ENCODE data around the gene ZNF197. TPM values are rescaled to one million over a fixed set of nuclear protein-coding genes. Genes with fewer than 3 reads are reported as not detected.

The ZNF197 gene
- total RNA-seq, 1 donor = 17.7 TPM

DNA sequence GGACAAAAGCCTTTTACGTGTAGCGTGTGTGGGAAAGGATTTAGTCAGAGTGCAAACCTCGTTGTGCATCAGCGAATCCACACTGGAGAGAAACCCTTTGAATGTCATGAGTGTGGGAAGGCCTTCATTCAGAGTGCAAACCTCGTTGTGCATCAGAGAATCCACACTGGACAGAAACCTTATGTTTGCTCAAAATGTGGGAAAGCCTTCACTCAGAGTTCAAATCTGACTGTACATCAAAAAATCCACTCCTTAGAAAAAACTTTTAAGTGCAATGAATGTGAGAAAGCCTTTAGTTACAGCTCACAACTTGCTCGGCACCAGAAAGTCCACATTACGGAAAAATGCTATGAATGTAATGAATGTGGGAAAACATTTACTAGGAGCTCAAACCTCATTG lies 34.2 kb downstream of the ZNF197 start:
- Histone ChIP-seq H3K36me3 (ENCODE audit: insufficient read depth, low read length) (peaks cover 70% of the 10 kb centered on the region), H3K9me3 (ENCODE audit: low read depth, low read length) (peaks cover 41% of the 10 kb centered on the region)
- no peak for TF ChIP-seq CTCF (IDR thresholded peaks at IDR 0.05; ENCODE audit: extremely low read depth, low read depth, low read length)

DNA sequence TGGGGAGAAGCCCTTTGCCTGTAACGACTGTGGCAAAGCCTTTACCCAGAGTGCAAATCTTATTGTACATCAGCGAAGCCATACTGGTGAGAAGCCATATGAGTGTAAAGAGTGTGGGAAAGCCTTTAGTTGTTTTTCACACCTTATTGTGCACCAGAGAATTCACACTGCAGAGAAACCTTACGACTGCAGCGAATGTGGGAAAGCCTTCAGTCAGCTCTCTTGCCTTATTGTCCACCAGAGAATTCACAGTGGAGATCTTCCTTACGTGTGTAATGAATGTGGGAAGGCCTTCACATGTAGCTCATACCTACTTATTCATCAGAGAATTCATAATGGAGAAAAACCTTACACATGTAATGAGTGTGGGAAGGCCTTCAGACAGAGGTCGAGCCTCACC lies 34.6 kb downstream of the ZNF197 start:
- H3K4me2 ChIP-seq (ENCODE audit: insufficient read depth, low read length) = no peak overlapping the region

More for the DNA sequence above, 34.2 kb downstream of the ZNF197 start:
- H3K27me3 ChIP-seq (ENCODE audit: insufficient read depth, low read length) = no peaks in the 10 kb centered on the region
- no peaks in the 10 kb centered on the region for H4K20me1 ChIP-seq (ENCODE audit: insufficient read depth, low read length)
- H3K4me2 ChIP-seq (ENCODE audit: insufficient read depth, low read length) = no peak overlapping the region
- H3K79me2 ChIP-seq (ENCODE audit: insufficient read depth, low read length) = peaks cover 4% of the 10 kb centered on the region
- no peak for DNase-seq (ENCODE audit: insufficient read length, low spot score, missing footprints)
- no peak overlapping the region for H3K4me3 ChIP-seq (ENCODE audit: insufficient read depth, low read length)
- no peak overlapping the region for H3K27ac ChIP-seq (ENCODE audit: low read depth, low read length)
- no peaks in the 10 kb centered on the region for H3K4me1 ChIP-seq (ENCODE audit: insufficient read depth, low read length)
- H2AFZ ChIP-seq (ENCODE audit: low read length) = no peak overlapping the region

DNA sequence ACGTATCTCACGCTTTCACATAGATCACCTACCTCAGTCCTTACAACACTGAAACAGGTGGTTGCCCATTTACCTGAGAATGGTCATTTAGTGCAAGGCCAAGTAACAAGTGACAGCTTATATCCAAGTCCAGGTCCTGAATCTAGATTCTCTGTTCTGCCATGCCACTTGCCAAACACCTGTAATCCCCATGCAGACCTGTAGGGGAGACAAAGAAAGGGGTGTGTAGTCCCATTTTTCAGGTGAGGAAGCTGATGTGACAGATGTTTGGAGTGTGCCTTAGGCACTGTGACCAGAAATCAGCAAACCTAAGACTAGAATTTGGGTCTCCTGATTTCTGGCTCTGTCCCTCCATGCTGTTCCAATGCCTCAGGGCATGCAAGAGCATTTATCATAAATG lies 36.4 kb downstream of the ZNF197 start:
- no peak for TF ChIP-seq CTCF (IDR thresholded peaks at IDR 0.05; ENCODE audit: extremely low read depth, low read depth, low read length)
- Histone ChIP-seq H4K20me1 (ENCODE audit: insufficient read depth, low read length) (no peaks in the 10 kb centered on the region), H3K27ac (ENCODE audit: low read depth, low read length) (no peak overlapping the region), H3K27me3 (ENCODE audit: insufficient read depth, low read length) (no peaks in the 10 kb centered on the region), H3K4me1 (ENCODE audit: insufficient read depth, low read length) (no peaks in the 10 kb centered on the region), H3K79me2 (ENCODE audit: insufficient read depth, low read length) (no peaks in the 10 kb centered on the region), H2AFZ (ENCODE audit: low read length) (no peak overlapping the region), H3K36me3 (ENCODE audit: insufficient read depth, low read length) (peaks cover 52% of the 10 kb centered on the region), H3K4me2 (ENCODE audit: insufficient read depth, low read length) (no peak overlapping the region), H3K9me3 (ENCODE audit: low read depth, low read length) (peaks cover 41% of the 10 kb centered on the region), H3K4me3 (ENCODE audit: insufficient read depth, low read length) (no peak overlapping the region)
- DNase-seq (ENCODE audit: insufficient read length, low spot score, missing footprints) = no peak

More for the DNA sequence above, 34.6 kb downstream of the ZNF197 start:
- Histone ChIP-seq H4K20me1 (ENCODE audit: insufficient read depth, low read length) (no peaks in the 10 kb centered on the region), H3K4me3 (ENCODE audit: insufficient read depth, low read length) (no peak overlapping the region), H3K27ac (ENCODE audit: low read depth, low read length) (no peak overlapping the region), H3K27me3 (ENCODE audit: insufficient read depth, low read length) (no peaks in the 10 kb centered on the region), H3K4me1 (ENCODE audit: insufficient read depth, low read length) (no peaks in the 10 kb centered on the region), H3K36me3 (ENCODE audit: insufficient read depth, low read length) (peaks cover 66% of the 10 kb centered on the region), H3K9me3 (ENCODE audit: low read depth, low read length) (peaks cover 41% of the 10 kb centered on the region), H3K79me2 (ENCODE audit: insufficient read depth, low read length) (peaks cover 2% of the 10 kb centered on the region), H2AFZ (ENCODE audit: low read length) (no peak overlapping the region)
- TF ChIP-seq CTCF (IDR thresholded peaks at IDR 0.05; ENCODE audit: extremely low read depth, low read depth, low read length) = no peak
- DNase-seq (ENCODE audit: insufficient read length, low spot score, missing footprints) = no peak

DNA sequence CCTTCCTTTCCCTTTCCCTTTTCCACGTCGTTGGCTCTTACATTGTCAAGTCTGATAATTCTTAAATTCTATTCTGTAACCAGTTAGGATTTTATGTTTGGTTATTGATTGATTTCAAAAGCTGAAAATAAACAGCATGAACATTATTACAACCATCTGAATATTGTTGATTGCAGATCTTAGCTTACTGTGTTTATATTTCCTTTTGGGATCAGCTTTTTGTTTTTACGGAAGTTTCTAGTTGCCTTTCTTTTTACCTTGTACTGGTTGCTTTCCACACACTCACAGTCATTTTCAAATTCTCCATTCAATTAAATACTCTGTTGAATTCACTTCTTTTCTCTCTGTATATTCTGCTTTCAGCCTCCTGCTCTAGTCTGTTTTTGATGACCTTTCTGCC lies 40.3 kb downstream of the ZNF197 start:
- Histone ChIP-seq H3K27me3 (ENCODE audit: insufficient read depth, low read length) (no peaks in the 10 kb centered on the region), H3K27ac (ENCODE audit: low read depth, low read length) (no peak overlapping the region), H3K9me3 (ENCODE audit: low read depth, low read length) (peaks cover 8% of the 10 kb centered on the region), H4K20me1 (ENCODE audit: insufficient read depth, low read length) (no peaks in the 10 kb centered on the region), H3K79me2 (ENCODE audit: insufficient read depth, low read length) (no peaks in the 10 kb centered on the region), H3K36me3 (ENCODE audit: insufficient read depth, low read length) (peaks cover 14% of the 10 kb centered on the region), H2AFZ (ENCODE audit: low read length) (no peak overlapping the region), H3K4me2 (ENCODE audit: insufficient read depth, low read length) (no peak overlapping the region), H3K4me3 (ENCODE audit: insufficient read depth, low read length) (no peak overlapping the region), H3K4me1 (ENCODE audit: insufficient read depth, low read length) (no peaks in the 10 kb centered on the region)
- TF ChIP-seq CTCF (IDR thresholded peaks at IDR 0.05; ENCODE audit: extremely low read depth, low read depth, low read length) = no peak
- no peak for DNase-seq (ENCODE audit: insufficient read length, low spot score, missing footprints)
